HepG2 (cell line): Measurements from ENCODE around the gene TRAPPC10. TPM values are rescaled to one million over a fixed set of nuclear protein-coding genes. Genes with fewer than 3 reads are reported as not detected.

Experiments used
- ATF4 ChIP-seq, 2 experiments: fragments of 450-650 bp in 1 of 2; sonication (generic) in 1 of 2; formaldehyde crosslinking; IDR thresholded peaks; 2 replicates each; pipeline versions ENCODE4 v1.5.0 to v1.8.0; 2020 to 2022; ENCODE audit warnings: mild to moderate bottlenecking in 1 of 2, missing genetic modification reagents in 1 of 2
- CBX1 ChIP-seq: IDR thresholded peaks from one replicate; pipeline ENCODE4 v1.6.1; 2016; ENCODE audit warnings: antibody characterized with exemption, low read depth
- CREM ChIP-seq, 2 experiments: sonication (generic) in 1 of 2; formaldehyde crosslinking in 1 of 2; IDR thresholded peaks; 2 replicates each; pipeline versions ENCODE4 v1.4.0 to v1.6.1; 2016 to 2020; ENCODE audit warnings: antibody characterized with exemption in 1 of 2, mild to moderate bottlenecking in 1 of 2, missing genetic modification reagents in 1 of 2
- DNMT1 ChIP-seq: sonication (generic); formaldehyde crosslinking; IDR thresholded peaks from 2 replicates; pipeline ENCODE4 v1.5.1; 2020; ENCODE audit warnings: mild to moderate bottlenecking, missing genetic modification reagents
- FOXC1 ChIP-seq: sonication (generic); formaldehyde crosslinking; IDR thresholded peaks from 2 replicates; pipeline ENCODE4 v1.8.0; 2022; ENCODE audit warnings: mild to moderate bottlenecking, missing genetic modification reagents, borderline replicate concordance
- FUBP1 ChIP-seq: sonication (generic); formaldehyde crosslinking; IDR thresholded peaks from 2 replicates; pipeline ENCODE4 v1.5.1; 2020; ENCODE audit warnings: missing genetic modification reagents, mild to moderate bottlenecking, borderline replicate concordance
- NCOA2 ChIP-seq: sonication (generic); formaldehyde crosslinking; IDR thresholded peaks from 2 replicates; pipeline ENCODE4 v1.8.0; 2022; ENCODE audit warnings: inconsistent platforms
- NR2F1 ChIP-seq, 2 experiments: fragments of 450-650 bp in 1 of 2; formaldehyde crosslinking in 1 of 2; IDR thresholded peaks; 2 replicates each; pipeline versions ENCODE4 v1.5.0 to v1.6.1; 2016 to 2020; ENCODE audit warnings: mild to moderate bottlenecking in 1 of 2, missing compliant biosample characterization in 1 of 2, missing genetic modification reagents in 1 of 2, moderate library complexity in 1 of 2
- POLR2G ChIP-seq: fragments of 200-400 bp; formaldehyde crosslinking; IDR thresholded peaks from 2 replicates; pipeline ENCODE4 v1.6.1; 2018; ENCODE audit warnings: mild to moderate bottlenecking, low read depth, low read length, moderate library complexity
- SIN3A ChIP-seq: IDR thresholded peaks from 2 replicates; pipeline ENCODE4 v1.6.1; 2011; ENCODE audit warnings: low read depth, mild to moderate bottlenecking, control low read depth, low read length, borderline replicate concordance
- STAG1 ChIP-seq: sonication (generic); formaldehyde crosslinking; IDR thresholded peaks from 2 replicates; pipeline ENCODE4 v1.4.0; 2020; ENCODE audit warnings: missing genetic modification reagents
- TCF12 ChIP-seq, 2 experiments: fragments of 450-650 bp in 1 of 2; sonication (generic) in 1 of 2; formaldehyde crosslinking in 1 of 2; IDR thresholded peaks; 2 replicates each; pipeline versions ENCODE4 v1.6.1 to v1.8.0; 2017 to 2022; ENCODE audit warnings: antibody characterized with exemption in 1 of 2, mild to moderate bottlenecking in 1 of 2, missing genetic modification reagents in 1 of 2, moderate library complexity in 1 of 2
- THAP11 ChIP-seq: IDR thresholded peaks from 2 replicates; pipeline ENCODE4 v1.6.1; 2016; ENCODE audit warnings: missing biosample characterization, missing genetic modification reagents
- TRIM22 ChIP-seq: fragments of 450-650 bp; IDR thresholded peaks from 2 replicates; pipeline ENCODE4 v1.6.1; 2017
- ZBTB42 ChIP-seq: sonication (generic); formaldehyde crosslinking; IDR thresholded peaks from 2 replicates; pipeline ENCODE4 v1.5.0; 2020; ENCODE audit warnings: mild to moderate bottlenecking, missing genetic modification reagents
- ZC3H13 ChIP-seq: sonication (generic); formaldehyde crosslinking; IDR thresholded peaks from 2 replicates; pipeline ENCODE4 v1.8.1; 2023; ENCODE audit warnings: mild to moderate bottlenecking, missing genetic modification reagents, moderate library complexity
- ZFY ChIP-seq: sonication (generic); formaldehyde crosslinking; IDR thresholded peaks from 2 replicates; pipeline ENCODE4 v1.4.0; 2020; ENCODE audit warnings: missing genetic modification reagents
- ZMAT3 ChIP-seq: sonication (generic); formaldehyde crosslinking; conservative IDR thresholded peaks from 2 replicates; pipeline ENCODE4 v1.7.0; 2021; ENCODE audit warnings: missing genetic modification reagents
- ZNF263 ChIP-seq: sonication (generic); formaldehyde crosslinking; IDR thresholded peaks from 2 replicates; pipeline ENCODE4 v1.4.0; 2020; ENCODE audit warnings: missing genetic modification reagents
- ZNF414 ChIP-seq: sonication (generic); formaldehyde crosslinking; IDR thresholded peaks from 2 replicates; pipeline ENCODE4 v1.5.0; 2020; ENCODE audit warnings: missing genetic modification reagents
- ZNF543 ChIP-seq: sonication (generic); formaldehyde crosslinking; IDR thresholded peaks from 2 replicates; pipeline ENCODE4 v1.4.0; 2020; ENCODE audit warnings: mild to moderate bottlenecking, missing genetic modification reagents
- ZNF713 ChIP-seq: sonication (generic); formaldehyde crosslinking; IDR thresholded peaks from 2 replicates; pipeline ENCODE4 v1.4.0; 2020; ENCODE audit warnings: mild to moderate bottlenecking, missing genetic modification reagents
- ZNF891 ChIP-seq: sonication (generic); formaldehyde crosslinking; IDR thresholded peaks from 2 replicates; pipeline ENCODE4 v1.5.0; 2020; ENCODE audit warnings: mild to moderate bottlenecking, missing genetic modification reagents
- polyA plus RNA-seq, 8 experiments: library from polyadenylated mRNA; depleted of rRNA in 3 of 8; stranded (reverse) in 7 of 8; unstranded in 1 of 8; fragments of >200 nt; fragmentation: Illumina TruSeq in 4 of 8; extraction: Trizol in 4 of 8; gene quantifications; 2 replicates each; pipeline versions ENCODE4 v1.2.1 to v1.2.3, GENCODE V29; 2011 to 2016; ENCODE audit warnings: low read depth in 4 of 8, missing spikeins in 1 of 8, mixed read lengths in 1 of 8; ENCODE audit not compliant: insufficient read depth in 1 of 8
- total RNA-seq, 5 experiments: library from RNA; depleted of rRNA; stranded (reverse); fragments of >200 nt; fragmentation: Illumina TruSeq; extraction: Trizol; gene quantifications; 2 replicates each; pipeline ENCODE4 v1.2.3, GENCODE V29; 2016; ENCODE audit warnings: low read depth in 1 of 5

Gene TRAPPC10
- total and polyA plus RNA-seq, 2 of the 13 experiments (the other 11 are each of a cell fraction or from before 2014, with no cell fraction given): 10.6 to 16.5 TPM

GRCh38 chr21:44011579-44012473 is at the start of gene TRAPPC10 (continued):
- no peak for TF ChIP-seq FUBP1 (CRISPR knock-in tag)
- peak; percentile 25; the same call in 1 of the 2 replicates for TF ChIP-seq ZNF543 (CRISPR knock-in tag)
- TF ChIP-seq FOXC1 (CRISPR knock-in tag): peak; percentile 38; the same call in 1 of the 2 replicates
- TF ChIP-seq CREM (IDR thresholded peaks at IDR 0.05): peak; percentile 37; the same call in 1 of the 2 replicates
- TF ChIP-seq CREM (CRISPR knock-in tag; IDR thresholded peaks at IDR 0.05): 0 out of 2 replicates have a peak, but pooled peaks have one; percentile 38
- no peak for TF ChIP-seq TCF12 (IDR thresholded peaks at IDR 0.05)
- TF ChIP-seq TCF12 (CRISPR knock-in tag; IDR thresholded peaks at IDR 0.05): 0 out of 2 replicates have a peak, but pooled peaks have one; percentile 63
- peak; percentile 60; the same call in 1 of the 2 replicates for TF ChIP-seq ZNF414 (CRISPR knock-in tag)
- peak; percentile 69; the same call in 1 of the 2 replicates for TF ChIP-seq SIN3A
- TF ChIP-seq NCOA2 (CRISPR knock-in tag): peak; percentile 32; the same call in 1 of the 2 replicates
- TF ChIP-seq NR2F1 (CRISPR knock-in tag; IDR thresholded peaks at IDR 0.05): no peak; a peak in 1 of 4 replicates
- TF ChIP-seq CBX1: peak; percentile 42
- no peak for TF ChIP-seq ATF4 (CRISPR knock-in tag; IDR thresholded peaks at IDR 0.05)
- TF ChIP-seq POLR2G: peak; percentile 85
- peak; percentile 63; the same call in 1 of the 2 replicates for TF ChIP-seq ZC3H13 (CRISPR knock-in tag)
- peak; percentile 47; the same call in 1 of the 2 replicates for TF ChIP-seq ZNF891 (CRISPR knock-in tag)
- no peak for TF ChIP-seq TRIM22
- TF ChIP-seq STAG1 (CRISPR knock-in tag): no peak
- TF ChIP-seq ZNF713 (CRISPR knock-in tag): no peak
- no peak for TF ChIP-seq ZBTB42
- peak; percentile 85 for TF ChIP-seq THAP11 (CRISPR knock-in tag)
- TF ChIP-seq DNMT1 (CRISPR knock-in tag): no peak
- peak; percentile 94 for TF ChIP-seq ZFY (CRISPR knock-in tag)
- TF ChIP-seq ZNF263: peak; percentile 50; the same call in 1 of the 2 replicates
- TF ChIP-seq ZMAT3 (CRISPR knock-in tag): no peak
